ENCODE measurements around the gene CLEC2A.

The CLEC2A gene

DNA sequence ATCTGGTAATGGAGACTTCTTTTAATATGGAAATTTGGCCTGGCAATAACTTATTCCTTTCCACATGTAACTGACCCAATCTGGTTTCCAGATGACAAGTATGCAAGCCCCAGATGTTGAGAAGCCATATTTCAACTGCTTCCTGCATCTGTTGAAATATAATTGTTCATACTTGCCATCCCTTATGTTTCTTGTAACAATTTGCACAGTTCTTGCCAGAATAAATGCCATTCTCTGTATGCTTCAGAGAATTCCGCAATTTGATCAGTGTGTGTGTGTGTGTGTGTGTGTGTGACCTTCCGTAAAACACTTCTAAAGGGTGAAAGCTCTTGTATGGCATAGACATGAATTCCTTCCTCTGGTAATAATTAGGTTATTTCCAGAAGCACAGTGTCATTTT is 1.8 kb upstream of the CLEC2A start:
- DNase-seq (ENCODE audit: low read depth in 2 of 2): no peak

DNA sequence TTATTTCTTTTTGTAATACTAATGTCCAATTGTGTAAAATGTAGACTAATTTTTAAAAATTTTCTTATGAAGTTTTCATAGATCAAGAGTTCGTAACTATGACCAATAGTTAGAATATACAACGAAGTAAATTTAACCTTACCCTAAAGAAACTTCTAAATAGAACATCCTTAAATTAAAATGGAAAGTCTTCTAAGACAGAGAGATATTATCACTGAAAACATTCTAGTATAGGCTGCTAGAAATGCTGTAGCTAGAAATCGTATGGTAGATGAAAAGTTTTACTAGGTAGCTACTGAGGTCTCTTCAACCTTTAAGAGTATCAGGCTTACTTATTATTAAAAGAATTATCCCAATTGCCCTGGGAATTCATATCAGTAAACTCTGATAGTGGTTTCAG is 925 bp downstream of the CLEC2A start:
- no peak for DNase-seq (ENCODE audit: low read depth in 2 of 2)

DNA sequence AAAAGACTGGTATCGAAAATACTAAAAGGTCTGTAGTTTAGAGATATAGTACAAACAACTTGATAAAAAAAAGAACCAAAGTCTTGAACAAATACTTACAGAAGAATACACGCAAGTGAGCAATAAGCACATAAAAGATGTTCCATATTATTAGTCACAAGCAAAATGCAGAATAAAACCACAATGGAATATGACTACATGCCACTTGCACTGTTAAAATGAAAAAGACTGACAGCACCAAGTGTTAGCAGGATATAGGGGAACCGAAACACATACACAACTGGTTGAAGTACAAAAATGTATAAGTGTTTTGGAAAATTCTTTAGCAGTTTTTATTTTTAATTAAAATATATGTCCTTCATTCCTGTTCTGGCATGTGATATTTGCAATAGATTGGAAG is 3.6 kb downstream of the CLEC2A start:
- DNase-seq (ENCODE audit: low read depth in 2 of 2): no peak

DNA sequence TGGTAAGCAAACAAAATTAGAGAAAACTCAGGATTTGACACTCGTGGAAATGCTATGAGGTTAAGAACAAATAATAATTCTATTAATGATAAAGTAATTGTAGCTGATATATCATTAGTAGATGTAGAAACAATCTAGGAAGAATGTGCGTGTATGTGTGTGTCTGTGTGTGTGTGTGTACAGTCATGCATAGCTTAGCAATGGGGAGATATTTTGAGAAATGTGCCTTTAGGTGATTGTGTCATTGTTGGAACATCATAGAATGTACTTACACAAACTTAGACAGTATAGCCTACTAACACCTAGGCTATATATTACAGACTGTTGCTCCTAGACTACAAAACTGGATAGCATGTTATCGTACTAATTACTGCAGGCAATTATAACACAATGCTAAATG is 5.3 kb downstream of the CLEC2A start:
- DNase-seq (ENCODE audit: low read depth in 2 of 2): no peak

DNA sequence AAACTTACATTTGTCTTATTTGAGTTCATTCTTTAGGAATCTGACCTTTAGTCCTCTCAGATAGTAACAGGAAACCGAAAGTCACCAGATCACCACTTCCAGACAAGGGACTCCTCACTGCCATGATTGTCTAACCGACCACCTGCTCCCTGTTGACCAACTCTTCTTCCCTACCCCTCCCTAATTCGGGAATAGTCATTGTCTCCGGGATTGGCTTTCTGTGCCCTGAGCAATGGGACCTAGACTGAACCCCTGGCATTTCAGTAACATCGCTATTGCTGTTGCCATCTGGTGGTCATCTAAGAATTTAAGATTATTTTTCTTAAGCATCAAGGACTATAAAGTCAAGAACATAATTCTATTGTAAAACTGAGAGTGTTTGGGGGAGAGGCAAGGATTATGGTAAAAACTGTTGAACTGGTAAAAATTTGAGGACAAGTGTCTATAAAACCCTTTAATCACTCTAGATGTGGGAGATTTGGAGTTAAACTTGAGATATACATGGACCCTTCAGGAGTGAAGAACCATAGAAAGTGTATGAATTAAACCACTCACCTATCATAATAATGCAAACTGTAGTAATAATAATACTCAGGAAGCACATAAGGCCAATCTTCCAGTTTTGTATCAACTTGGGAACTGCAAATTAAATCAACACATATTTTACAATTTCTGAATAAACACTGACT is 6.3 kb downstream of the CLEC2A start:
- no peak for DNase-seq (ENCODE audit: low read depth in 2 of 2)

DNA sequence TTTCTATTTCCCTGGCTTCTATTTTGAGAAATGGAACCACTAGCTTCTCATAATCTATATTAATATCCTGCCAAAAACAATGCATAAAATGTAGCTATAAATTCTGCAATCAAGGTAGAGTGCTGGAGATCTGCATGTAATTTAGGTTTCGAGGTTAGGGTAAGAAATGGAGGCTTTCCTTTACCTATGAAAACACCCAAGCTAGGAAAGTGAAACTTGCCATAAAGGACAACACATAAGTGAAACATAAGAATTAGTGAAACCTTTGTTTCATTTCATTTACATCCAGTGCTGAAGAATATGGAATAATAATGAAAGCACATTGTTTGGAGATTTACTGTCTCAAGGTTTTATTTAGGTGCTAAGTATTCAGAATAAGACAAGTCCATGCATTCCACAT is 9.7 kb downstream of the CLEC2A start:
- DNase-seq (ENCODE audit: low read depth in 2 of 2): no peak

DNA sequence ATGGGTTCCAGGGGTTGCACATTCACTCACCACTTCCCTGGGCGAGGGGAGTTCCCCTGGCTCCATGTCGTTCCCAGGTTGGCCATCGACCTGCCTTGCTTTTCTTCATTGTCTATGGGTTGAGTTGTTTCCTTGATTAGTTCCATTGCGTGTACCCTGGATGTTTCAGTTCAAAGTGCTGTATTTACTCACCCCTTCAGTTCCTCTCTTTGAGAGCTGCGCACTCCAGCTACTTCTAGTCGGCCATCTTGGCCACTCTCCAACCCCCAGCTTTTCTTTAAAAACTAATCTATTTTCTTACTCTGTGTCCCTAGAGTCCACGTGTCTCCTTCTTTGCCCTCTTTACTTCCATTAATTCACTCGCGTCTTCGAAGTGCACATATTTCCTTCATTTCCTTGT is 11.7 kb downstream of the CLEC2A start:
- DNase-seq (ENCODE audit: low read depth in 2 of 2): no peak

DNA sequence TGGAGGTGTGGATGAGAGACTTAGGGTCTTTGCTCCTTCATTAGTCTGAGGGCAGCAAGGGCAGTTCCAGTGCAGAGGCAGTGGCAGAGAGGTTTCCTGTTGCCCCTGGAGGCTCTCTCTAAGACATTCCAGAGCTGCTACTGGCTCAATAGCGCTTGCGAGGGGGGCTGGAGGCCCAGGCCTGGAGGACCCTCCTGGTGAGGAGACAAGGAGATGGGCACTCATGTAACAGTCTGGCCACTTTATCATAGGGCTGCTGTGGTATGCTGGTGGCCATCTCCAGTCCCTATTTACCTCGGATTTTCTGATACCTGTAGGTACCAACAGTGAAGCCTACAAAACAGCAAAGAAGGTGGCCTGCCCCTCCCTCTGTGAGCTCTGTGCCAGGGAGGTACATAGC is 12.7 kb downstream of the CLEC2A start:
- DNase-seq (ENCODE audit: low read depth in 2 of 2): no peak

DNA sequence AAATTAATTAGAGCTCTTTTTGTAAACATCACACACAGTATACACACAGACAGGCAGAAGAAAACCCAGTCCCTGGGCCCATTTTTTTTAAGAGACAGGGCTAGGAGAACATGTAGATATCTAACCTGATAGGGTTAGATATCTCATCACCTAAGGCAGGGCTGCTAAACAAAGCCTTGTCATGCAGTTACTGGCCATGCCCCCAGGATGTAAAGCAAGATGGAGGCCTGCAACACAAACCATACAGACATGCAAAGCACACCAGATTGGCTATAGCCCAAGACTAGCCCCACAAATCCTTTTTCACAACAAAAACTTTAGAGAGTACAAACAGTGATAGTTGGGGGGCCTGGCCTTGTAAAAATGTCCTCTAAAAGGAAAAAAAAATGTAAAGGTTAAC is 20.5 kb downstream of the CLEC2A start:
- DNase-seq (ENCODE audit: low read depth in 2 of 2): no peak

DNA sequence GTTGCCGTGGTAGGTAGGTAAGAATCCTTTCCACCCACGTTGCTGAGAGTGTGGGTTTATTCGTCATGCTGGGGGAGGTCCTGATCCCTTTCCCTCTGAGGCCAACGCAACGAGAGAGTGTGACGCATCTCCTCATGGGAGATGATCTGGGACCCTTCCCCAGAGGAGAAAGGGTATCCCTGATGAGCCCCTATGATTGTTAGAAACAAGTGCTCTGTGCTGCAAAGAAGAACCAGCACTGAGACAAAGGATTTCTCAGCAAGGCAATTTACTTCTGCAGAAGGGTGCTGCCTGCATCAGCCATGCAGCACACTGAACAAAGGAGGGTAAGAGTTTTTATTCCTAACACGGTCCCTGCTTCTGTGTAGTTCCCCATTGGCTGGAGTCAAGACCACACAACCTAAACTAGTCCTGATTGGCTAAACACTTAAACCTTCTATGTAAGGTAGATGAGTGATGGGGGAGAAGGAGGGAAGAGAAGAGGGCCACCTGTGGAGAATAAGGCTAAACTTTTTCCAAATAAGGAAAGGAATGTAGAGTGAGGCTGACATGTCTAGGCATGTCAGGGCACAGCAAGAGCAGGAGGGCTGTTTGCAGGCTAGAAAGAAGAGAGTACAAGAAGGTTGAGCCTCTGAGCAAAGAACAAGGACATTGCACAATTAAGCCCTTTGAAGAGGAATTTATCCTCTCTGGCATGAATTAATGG is 21.3 kb downstream of the CLEC2A start:
- no peak for DNase-seq (ENCODE audit: low read depth in 2 of 2)

DNA sequence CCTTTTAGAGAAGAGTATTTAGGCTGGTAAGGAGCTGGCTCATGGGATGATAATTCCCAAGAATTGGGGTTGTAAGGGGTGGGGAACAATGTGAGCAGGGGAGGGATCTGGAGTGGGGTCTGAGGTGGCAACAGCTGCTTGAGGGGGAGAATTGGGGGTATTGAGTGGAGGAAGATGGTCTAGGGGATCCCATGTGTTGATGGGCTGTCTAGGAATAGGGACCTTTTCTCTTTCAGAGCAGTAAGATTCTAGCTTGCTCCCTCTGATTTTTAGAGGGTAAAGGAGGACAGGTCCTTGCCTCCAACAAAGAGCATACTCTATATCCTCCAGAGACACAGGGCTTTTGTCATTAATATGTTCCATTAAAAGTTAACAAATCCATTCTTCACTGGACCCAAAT is 22.4 kb downstream of the CLEC2A start:
- DNase-seq (ENCODE audit: low read depth in 2 of 2): no peak

DNA sequence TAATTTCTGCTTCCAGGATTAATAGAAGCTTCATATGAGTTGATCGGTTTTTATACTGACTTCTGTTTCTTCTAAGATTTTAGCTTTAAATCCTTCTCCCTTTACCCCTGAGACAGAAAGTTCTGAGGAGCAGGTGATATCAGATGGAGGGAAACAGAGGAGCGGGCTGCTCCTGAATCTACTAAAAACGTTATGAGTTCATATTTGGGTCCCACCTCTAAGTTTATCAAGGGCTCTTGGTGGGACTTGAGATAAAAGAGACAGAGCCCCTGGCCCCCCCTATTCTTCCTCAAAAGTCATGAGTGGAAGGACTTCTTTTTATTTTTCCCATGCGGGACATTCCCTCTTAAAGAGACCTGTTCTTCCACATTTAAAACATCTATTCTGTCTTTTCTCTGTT is 23.8 kb downstream of the CLEC2A start:
- no peak for DNase-seq (ENCODE audit: low read depth in 2 of 2)

DNA sequence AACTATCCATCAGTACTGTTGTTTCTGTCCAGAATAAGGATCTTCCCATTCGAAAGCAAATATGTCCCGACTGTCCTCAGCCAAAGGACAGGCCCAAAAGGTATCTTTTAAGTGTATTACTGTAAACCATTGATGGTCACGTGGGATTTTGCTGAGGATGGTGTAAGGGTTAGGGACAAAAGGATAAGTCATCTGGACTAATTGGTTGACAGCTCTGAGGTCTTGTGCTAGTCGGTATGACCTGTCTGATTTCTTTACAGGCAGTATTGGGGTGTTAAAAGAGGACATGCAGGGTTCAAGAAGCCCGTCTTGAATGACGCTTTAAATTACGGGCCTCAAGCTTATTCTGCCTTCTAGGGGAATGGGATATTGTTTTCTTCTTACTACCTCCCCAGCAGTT is 24.4 kb downstream of the CLEC2A start:
- DNase-seq (ENCODE audit: low read depth in 2 of 2): no peak

DNA sequence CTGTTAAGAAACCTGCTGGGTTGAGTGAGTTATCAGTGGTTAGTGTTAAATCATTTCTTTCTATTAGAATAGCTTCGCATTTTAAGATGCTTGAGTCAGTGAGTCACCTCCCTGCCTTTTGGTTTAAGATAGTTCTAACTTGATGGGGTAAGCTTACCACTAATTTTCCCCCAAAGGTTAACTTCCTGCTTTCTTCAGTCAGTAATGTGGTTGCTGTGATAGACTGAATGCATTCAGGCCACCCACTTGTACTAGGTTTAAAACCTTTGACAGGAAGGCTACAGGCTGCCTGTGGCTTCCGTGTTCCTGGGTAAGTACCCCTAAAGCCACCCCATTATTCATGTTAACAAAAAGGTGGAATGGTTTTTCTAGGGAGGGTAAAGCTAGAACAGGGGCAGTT is 25.3 kb downstream of the CLEC2A start:
- peak; percentile 10 to 28 for DNase-seq (ENCODE audit: low read depth in 2 of 2)

DNA sequence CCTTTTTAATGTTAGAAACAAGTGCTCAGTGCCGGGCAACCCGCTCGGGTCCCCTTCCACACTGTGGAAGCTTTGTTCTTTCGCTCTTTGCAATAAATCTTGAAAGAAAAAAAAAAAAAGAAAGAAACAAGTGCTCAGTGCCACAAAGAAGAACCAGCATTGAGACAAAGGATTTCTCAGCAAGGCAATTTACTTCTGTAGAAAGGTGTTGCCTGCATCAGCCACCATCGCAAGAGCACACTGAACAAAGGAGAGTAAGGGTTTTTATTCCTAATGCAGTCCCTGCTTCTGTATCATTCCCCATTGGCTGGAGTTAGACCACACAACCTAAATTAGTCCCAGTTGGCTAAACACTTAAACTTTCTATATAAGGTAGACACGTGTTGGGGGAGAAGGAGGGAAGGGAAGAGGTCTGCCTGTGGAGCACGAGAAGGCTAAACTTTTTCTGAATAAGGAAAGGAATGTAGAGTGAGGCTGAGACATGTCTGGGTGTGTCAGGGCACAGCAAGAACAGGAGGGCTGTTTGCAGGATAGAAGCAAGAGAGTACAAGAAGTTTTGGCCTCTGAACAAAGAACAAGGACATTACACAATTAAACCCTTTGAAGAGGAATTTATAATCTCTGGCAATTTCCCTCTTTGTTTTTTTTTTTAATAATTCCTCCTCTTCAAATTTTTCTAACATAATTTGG is 29.5 kb downstream of the CLEC2A start:
- DNase-seq (ENCODE audit: low read depth in 2 of 2): no peak

DNA sequence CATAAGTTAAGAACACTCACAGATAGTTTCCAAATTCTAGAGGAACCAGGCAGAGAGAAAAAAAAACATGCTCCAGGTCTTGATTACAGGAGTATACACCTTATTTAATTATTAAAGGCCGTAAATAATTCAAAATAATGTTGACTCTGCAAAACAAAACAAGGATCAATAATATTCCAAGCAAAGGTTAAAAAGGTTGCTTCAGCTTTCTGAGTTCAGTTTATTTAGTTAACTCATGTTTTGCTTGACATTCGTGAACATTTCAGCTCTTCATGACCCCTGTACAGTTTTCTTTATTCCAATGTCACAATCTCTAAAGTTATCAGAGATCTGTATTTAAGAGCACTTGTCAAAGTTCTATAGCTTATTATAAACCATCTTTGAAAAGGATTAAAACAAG is 31.2 kb downstream of the CLEC2A start:
- no peak for DNase-seq (ENCODE audit: low read depth in 2 of 2)

DNA sequence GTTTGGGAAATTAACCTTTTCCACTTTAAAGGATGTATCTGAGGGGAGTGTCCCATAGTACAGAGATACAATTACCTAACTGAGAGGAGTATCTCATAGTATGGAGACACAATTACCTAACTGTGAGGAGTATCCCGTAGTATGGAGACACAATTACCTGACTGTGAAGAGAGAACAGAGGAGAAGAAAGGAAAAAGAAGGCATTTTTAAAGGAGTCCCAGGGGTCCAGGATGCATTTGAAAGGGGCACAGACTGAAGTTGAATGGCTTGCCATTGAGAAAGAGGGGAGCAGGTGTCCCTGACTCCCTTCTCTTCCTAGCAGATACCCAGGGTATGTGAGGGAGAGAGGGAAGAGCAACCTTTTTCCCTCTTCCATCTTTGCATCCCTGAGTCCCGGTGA is 33.0 kb downstream of the CLEC2A start:
- DNase-seq (ENCODE audit: low read depth in 2 of 2): no peak

DNA sequence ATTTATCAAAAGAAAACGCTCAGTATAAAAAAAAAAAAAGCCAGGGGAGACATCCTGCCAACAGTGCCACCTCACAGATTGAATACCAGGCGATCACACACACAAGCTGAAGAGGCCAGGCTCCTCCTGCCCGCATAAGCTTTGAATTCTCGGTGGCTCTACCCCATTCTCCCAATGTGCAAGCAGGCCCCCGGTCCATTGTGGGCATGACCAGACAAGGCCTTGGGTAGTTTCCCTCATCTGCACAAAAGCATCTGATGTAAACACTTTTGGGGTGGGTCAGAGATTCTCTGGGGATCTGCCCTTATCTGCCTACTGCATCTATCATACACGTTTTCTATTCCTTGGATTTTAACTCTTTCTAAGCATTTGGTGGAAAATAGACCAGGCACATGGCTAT is 34.6 kb downstream of the CLEC2A start:
- no peak for DNase-seq (ENCODE audit: low read depth in 2 of 2)

DNA sequence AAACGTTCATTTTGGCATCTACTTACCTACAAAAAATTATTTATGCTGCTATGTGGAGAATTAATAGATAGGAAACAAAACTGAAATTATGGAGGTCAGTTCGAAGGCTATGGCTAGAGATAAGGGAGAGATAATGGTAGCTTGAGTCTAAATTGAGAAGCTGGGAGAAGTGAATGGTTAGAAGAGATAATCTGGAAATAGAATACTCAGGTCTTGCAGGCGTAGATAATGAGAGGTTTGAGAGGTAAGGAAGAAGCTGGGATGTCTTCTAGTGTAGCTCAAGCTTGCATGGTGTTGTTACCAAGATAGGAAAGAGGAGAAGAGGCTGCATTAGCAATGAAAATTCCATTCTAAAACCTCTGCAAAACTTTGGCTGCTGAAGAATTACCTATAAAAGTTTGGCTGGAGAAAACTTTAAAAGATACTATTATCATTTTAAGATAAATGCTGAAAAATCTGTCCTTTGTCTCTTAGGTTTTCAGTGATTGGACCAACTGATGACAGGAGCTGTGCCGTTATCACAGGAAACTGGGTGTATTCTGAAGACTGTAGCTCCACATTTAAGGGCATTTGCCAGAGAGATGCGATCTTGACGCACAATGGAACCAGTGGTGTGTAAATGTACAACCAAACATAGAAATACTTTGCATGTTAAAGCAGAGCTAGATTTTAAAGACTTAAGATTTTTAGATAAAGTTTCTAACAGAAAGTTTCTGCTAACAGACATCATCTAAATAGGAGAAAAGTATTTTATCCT is 36.8 kb downstream of the CLEC2A start:
- no peak for DNase-seq (ENCODE audit: low read depth in 2 of 2)

DNA sequence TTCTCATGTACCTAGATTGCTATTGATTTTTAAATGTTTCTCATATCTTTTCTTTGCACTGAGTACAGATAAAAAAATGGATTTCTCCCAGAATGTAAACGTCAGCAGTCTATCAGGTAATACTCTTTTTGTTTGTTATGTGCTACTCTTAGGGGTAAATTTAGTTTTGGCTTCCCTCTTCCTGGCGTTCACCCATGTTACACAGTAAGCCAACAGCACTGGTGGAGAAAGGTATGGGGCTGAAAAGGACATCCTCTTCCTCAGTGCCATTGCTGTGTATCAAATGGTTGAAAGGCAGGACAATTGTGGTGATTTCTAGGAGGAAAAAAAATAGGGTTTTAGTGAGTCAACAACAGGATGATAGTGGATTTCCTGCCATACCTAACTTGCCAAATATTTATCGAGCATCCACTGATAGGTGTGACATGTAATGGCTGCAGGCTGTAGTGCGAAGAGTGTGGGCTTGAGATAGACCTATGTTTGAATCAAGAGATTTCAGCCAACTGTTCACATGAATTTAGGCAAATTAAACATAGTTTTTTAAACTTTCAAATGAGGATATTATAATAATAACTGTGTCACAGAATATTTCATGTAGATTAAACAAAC is 43.4 kb downstream of the CLEC2A start:
- DNase-seq (ENCODE audit: low read depth in 2 of 2): no peak

DNA sequence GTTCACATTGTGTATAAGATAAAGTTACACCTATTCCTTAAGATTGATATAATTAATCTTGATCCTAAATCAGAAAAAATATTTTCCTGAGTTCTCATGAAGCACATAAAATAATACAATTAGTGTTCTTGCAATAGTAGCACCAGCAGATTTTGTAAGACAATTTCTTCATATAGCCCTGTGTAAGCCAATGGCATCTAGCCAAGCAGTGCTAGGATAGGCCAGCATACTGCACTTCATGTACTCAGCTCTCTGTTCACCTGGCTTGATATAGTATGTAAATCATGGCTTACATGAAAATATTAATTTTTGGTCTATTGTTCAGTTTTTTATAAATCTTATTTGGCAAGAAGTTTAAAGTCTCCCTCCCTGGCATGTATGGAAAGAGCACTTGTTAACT is 49.0 kb downstream of the CLEC2A start:
- DNase-seq (ENCODE audit: low read depth in 2 of 2): no peak

DNA sequence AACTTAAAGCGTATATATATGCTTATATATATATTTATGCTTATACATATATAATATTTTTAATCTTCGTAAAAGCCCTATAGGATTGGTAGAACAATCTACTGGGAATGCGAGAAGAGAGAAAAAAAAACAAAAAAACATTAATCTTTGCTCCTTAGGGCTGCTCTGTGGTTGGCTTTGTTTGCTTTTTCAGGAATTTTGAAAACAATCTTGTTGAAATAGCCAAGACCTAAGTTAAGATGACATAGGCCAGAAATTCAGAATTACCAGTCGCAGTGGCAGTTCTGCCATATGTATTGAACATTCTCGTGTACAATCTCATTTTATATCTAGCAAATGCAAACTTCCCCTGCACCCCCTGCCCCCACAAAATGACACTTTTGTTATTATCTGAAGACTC is 50.2 kb downstream of the CLEC2A start:
- DNase-seq (ENCODE audit: low read depth in 2 of 2): no peak

Measured in activated CD8-positive, alpha-beta memory T cell treated with anti-CD3 and anti-CD28 coated beads for 4 hours (primary cell).